ENCODE data around the gene CERS6. TPM values are rescaled to one million over a fixed set of nuclear protein-coding genes. Genes with fewer than 3 reads are reported as not detected.

Gene CERS6
- total RNA-seq, 1 donor from 2014 or later: 36.4 TPM

DNA sequence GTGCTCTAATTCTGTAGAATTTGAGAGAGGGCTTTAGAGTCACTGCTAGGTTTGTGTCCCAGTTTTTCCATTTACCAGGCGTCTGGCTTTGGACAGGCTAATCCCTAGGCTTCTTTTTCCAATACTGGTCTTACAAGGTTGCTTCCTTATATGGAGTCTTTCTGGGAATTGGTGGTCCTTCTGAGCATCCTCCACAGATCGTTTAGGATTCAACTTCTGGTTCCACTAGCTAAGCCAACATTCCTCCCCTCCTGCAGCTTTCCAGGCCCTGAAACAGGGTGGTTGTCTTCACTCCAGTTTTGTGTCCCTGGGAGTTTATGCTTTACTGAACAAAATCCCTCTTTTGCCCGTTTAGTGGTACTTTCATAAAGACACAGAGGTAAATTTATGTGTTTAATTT lies 170.6 kb downstream of the CERS6 start:
- no peaks in the 10 kb centered on the region for H3K36me3 Mint-ChIP-seq (ENCODE audit: low read depth, unreplicated experiment)
- TF ChIP-seq, protein P1, sequence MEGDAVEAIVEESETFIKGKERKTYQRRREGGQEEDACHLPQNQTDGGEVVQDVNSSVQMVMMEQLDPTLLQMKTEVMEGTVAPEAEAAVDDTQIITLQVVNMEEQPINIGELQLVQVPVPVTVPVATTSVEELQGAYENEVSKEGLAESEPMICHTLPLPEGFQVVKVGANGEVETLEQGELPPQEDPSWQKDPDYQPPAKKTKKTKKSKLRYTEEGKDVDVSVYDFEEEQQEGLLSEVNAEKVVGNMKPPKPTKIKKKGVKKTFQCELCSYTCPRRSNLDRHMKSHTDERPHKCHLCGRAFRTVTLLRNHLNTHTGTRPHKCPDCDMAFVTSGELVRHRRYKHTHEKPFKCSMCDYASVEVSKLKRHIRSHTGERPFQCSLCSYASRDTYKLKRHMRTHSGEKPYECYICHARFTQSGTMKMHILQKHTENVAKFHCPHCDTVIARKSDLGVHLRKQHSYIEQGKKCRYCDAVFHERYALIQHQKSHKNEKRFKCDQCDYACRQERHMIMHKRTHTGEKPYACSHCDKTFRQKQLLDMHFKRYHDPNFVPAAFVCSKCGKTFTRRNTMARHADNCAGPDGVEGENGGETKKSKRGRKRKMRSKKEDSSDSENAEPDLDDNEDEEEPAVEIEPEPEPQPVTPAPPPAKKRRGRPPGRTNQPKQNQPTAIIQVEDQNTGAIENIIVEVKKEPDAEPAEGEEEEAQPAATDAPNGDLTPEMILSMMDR (IDR thresholded peaks at IDR 0.05; ENCODE audit: unreplicated experiment): no peak
- no peak overlapping the region for H3K4me3 Mint-ChIP-seq (ENCODE audit: unreplicated experiment)
- H3K27me3 Mint-ChIP-seq (ENCODE audit: unreplicated experiment): no peaks in the 10 kb centered on the region
- no peaks in the 10 kb centered on the region for H3K9me3 Mint-ChIP-seq (ENCODE audit: unreplicated experiment)
- DNase-seq (ENCODE audit: low spot score): no peak
- peaks cover 1% of the 10 kb centered on the region for H3K4me1 Mint-ChIP-seq (ENCODE audit: unreplicated experiment)
- no peak overlapping the region for H3K27ac Mint-ChIP-seq (ENCODE audit: unreplicated experiment)

DNA sequence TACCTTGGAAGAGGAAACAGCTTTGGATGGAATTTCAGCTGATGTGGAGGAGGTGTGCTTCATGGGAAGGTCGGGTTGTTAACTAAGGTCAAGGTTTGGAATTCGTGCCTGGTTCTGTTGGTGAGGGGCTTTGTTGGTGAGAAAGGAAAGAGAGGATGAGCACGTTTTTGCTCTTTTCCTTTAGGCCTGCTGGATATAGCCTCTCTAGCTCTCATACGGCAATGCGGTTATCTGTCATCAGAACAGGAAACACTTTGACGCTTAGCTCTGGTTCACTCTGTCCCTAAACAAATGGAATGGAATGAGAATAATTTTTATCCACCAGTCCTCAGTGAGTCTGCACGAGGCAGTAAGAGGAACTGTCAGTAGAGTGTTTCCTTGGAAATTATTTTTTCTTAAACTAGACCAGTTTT lies 176.6 kb downstream of the CERS6 start:
- Mint-ChIP-seq H3K36me3 (ENCODE audit: low read depth, unreplicated experiment) (no peaks in the 10 kb centered on the region), H3K4me3 (ENCODE audit: unreplicated experiment) (no peak overlapping the region), H3K4me1 (ENCODE audit: unreplicated experiment) (peaks cover 11% of the 10 kb centered on the region), H3K9me3 (ENCODE audit: unreplicated experiment) (no peaks in the 10 kb centered on the region), H3K27me3 (ENCODE audit: unreplicated experiment) (no peaks in the 10 kb centered on the region), H3K27ac (ENCODE audit: unreplicated experiment) (peak overlapping the region; percentile 15)
- DNase-seq (ENCODE audit: low spot score): peak; percentile 5
- TF ChIP-seq, protein P1 (IDR thresholded peaks at IDR 0.05; ENCODE audit: unreplicated experiment): no peak

DNA sequence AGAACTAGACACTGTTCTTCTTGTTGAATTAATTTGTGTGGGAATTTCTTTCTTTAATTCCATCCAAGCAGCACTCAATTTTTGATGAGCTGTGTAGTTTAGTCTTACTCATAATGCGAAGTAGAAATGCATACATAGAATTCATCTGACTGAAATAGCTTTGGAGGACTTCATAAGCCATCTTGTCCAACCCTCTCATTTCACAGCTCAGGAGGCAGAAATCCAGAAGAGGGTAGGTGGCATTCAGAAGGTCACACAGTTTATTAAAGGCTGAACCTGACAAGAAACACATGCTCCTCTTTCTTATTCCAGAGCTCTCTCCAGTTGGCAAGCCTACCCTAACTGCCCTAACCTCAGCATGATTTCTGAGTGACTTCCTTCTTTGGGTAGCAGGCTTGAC lies 177.1 kb downstream of the CERS6 start:
- H3K4me3 Mint-ChIP-seq (ENCODE audit: unreplicated experiment): no peak overlapping the region
- no peaks in the 10 kb centered on the region for H3K27me3 Mint-ChIP-seq (ENCODE audit: unreplicated experiment)
- DNase-seq (ENCODE audit: low spot score): no peak
- H3K36me3 Mint-ChIP-seq (ENCODE audit: low read depth, unreplicated experiment): no peaks in the 10 kb centered on the region
- H3K4me1 Mint-ChIP-seq (ENCODE audit: unreplicated experiment): peaks cover 11% of the 10 kb centered on the region
- H3K9me3 Mint-ChIP-seq (ENCODE audit: unreplicated experiment): no peaks in the 10 kb centered on the region
- TF ChIP-seq, protein P1 (IDR thresholded peaks at IDR 0.05; ENCODE audit: unreplicated experiment): no peak
- H3K27ac Mint-ChIP-seq (ENCODE audit: unreplicated experiment): no peak overlapping the region

DNA sequence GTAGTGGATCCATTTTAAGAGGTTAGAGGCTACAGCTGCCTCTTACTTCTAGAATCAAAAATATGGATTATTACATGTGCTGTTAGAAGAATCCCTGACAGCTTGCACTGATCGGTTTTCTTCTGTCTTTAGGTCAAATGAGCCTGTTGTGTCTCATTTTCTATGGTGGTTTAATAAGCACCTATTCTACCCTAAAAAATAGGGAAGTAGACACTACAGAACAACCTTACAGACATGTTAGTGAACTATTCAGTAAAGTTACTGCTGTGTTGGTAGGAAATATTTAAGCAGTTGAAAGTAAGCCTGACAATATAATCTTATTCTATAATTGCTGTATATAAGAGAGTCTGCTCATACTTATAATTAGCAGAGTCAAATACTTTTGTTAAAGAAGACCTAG lies 177.8 kb downstream of the CERS6 start:
- Mint-ChIP-seq H3K4me1 (ENCODE audit: unreplicated experiment) (peaks cover 12% of the 10 kb centered on the region), H3K4me3 (ENCODE audit: unreplicated experiment) (no peak overlapping the region), H3K36me3 (ENCODE audit: low read depth, unreplicated experiment) (no peaks in the 10 kb centered on the region), H3K27ac (ENCODE audit: unreplicated experiment) (no peak overlapping the region), H3K27me3 (ENCODE audit: unreplicated experiment) (no peaks in the 10 kb centered on the region), H3K9me3 (ENCODE audit: unreplicated experiment) (no peaks in the 10 kb centered on the region)
- no peak for DNase-seq (ENCODE audit: low spot score)
- TF ChIP-seq, protein P1 (IDR thresholded peaks at IDR 0.05; ENCODE audit: unreplicated experiment): no peak

DNA sequence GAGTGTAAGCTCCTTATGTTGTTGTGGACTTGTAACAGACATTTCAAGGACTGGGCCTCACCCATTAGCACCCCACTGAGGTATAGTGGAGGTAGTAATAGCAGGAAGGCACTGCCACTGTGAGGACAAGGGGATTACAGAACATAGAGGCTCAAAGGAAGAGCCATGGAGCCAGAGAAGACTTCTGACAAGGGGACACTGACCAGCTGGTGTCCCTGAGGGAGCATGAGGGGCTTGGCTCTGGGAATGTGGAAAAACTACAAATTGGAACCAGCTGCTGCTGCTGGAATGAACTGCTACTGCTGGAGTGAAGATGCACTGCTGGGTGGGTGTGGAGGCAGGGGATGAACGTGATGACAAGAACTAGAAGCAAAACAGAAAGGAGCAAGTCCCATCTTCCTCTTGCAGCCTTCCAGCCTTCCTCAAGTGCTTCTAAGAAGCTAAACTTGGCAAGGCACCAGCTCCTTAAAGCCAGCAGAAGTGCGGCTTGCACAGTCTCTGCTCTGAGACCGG lies 179.0 kb downstream of the CERS6 start:
- DNase-seq (ENCODE audit: low spot score): no peak
- no peaks in the 10 kb centered on the region for H3K9me3 Mint-ChIP-seq (ENCODE audit: unreplicated experiment)
- no peaks in the 10 kb centered on the region for H3K36me3 Mint-ChIP-seq (ENCODE audit: low read depth, unreplicated experiment)
- H3K4me3 Mint-ChIP-seq (ENCODE audit: unreplicated experiment): no peak overlapping the region
- TF ChIP-seq, protein P1 (IDR thresholded peaks at IDR 0.05; ENCODE audit: unreplicated experiment): no peak
- H3K27ac Mint-ChIP-seq (ENCODE audit: unreplicated experiment): no peak overlapping the region
- H3K27me3 Mint-ChIP-seq (ENCODE audit: unreplicated experiment): no peaks in the 10 kb centered on the region
- H3K4me1 Mint-ChIP-seq (ENCODE audit: unreplicated experiment): peaks cover 20% of the 10 kb centered on the region

All from endothelial cell (in vitro differentiated cells).